ENCODE results near the gene PYGM.

GRCh38 chr11:64803846-64804345 is 44.1 kb upstream of the PYGM start:
- TF ChIP-seq CTCF (IDR thresholded peaks at IDR 0.05), result no peak
- TF ChIP-seq POLR2A (IDR thresholded peaks at IDR 0.05), result no peak

Measured in testis (tissue), 2 donors.